Measurements from ENCODE around the gene MYO15B. TPM values are rescaled to one million over a fixed set of nuclear protein-coding genes. Genes with fewer than 3 reads are reported as not detected.
A peak's percentile ranks its signal among the peaks of the same experiment; 100 is the strongest.

The MYO15B gene
- total and polyA plus RNA-seq, 2 of the 13 experiments (the other 11 are each of a cell fraction or from before 2014, with no cell fraction given) = 2.8 to 8.1 TPM

DNA sequence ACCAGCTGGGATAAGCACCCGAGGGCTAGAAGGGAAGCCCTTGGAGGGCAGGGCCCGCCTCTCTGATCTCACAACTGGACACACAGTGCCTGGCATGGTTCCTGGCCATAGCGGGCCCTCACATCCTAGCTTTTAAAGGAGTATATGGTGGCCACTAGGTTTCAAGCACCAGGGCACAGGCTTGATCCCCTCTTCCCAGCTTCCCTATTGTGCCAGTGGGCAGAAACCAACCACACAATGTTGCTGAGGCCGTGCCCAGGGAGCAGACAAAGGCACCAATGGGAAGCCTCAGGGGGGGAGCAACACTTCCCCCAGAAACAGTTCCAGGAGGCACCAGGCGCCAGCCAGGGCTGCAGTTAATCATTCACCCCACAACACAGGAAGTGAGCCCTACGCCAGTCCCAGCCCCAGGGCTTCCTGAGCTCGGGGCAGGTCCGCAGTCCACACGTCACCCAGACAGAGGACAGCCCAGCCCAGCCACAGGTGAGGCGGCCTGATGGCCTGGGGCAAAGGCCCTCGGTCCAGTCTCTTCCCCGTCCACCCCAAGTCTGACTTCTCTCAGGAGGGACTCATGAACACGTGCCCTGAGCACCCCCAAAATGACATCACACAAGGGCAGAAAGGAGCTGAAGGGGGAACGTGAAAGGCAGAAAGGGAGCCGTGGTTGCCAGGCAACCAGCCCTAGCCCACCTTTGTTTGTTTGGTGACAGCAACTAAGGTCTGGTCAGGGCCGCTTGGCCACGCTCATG, 58.5 kb downstream of the MYO15B start (continued):
- TF ChIP-seq CC2D1A (CRISPR knock-in tag; IDR thresholded peaks at IDR 0.05) = no peak
- TF ChIP-seq, protein P1, sequence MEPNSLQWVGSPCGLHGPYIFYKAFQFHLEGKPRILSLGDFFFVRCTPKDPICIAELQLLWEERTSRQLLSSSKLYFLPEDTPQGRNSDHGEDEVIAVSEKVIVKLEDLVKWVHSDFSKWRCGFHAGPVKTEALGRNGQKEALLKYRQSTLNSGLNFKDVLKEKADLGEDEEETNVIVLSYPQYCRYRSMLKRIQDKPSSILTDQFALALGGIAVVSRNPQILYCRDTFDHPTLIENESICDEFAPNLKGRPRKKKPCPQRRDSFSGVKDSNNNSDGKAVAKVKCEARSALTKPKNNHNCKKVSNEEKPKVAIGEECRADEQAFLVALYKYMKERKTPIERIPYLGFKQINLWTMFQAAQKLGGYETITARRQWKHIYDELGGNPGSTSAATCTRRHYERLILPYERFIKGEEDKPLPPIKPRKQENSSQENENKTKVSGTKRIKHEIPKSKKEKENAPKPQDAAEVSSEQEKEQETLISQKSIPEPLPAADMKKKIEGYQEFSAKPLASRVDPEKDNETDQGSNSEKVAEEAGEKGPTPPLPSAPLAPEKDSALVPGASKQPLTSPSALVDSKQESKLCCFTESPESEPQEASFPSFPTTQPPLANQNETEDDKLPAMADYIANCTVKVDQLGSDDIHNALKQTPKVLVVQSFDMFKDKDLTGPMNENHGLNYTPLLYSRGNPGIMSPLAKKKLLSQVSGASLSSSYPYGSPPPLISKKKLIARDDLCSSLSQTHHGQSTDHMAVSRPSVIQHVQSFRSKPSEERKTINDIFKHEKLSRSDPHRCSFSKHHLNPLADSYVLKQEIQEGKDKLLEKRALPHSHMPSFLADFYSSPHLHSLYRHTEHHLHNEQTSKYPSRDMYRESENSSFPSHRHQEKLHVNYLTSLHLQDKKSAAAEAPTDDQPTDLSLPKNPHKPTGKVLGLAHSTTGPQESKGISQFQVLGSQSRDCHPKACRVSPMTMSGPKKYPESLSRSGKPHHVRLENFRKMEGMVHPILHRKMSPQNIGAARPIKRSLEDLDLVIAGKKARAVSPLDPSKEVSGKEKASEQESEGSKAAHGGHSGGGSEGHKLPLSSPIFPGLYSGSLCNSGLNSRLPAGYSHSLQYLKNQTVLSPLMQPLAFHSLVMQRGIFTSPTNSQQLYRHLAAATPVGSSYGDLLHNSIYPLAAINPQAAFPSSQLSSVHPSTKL (CRISPR knock-in tag; IDR thresholded peaks at IDR 0.05) = peak; percentile 39
- TF ChIP-seq, protein P2, sequence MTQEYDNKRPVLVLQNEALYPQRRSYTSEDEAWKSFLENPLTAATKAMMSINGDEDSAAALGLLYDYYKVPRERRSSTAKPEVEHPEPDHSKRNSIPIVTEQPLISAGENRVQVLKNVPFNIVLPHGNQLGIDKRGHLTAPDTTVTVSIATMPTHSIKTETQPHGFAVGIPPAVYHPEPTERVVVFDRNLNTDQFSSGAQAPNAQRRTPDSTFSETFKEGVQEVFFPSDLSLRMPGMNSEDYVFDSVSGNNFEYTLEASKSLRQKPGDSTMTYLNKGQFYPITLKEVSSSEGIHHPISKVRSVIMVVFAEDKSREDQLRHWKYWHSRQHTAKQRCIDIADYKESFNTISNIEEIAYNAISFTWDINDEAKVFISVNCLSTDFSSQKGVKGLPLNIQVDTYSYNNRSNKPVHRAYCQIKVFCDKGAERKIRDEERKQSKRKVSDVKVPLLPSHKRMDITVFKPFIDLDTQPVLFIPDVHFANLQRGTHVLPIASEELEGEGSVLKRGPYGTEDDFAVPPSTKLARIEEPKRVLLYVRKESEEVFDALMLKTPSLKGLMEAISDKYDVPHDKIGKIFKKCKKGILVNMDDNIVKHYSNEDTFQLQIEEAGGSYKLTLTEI (CRISPR knock-in tag; conservative IDR thresholded peaks at IDR 0.05) = no peak
- TF ChIP-seq, protein P3, sequence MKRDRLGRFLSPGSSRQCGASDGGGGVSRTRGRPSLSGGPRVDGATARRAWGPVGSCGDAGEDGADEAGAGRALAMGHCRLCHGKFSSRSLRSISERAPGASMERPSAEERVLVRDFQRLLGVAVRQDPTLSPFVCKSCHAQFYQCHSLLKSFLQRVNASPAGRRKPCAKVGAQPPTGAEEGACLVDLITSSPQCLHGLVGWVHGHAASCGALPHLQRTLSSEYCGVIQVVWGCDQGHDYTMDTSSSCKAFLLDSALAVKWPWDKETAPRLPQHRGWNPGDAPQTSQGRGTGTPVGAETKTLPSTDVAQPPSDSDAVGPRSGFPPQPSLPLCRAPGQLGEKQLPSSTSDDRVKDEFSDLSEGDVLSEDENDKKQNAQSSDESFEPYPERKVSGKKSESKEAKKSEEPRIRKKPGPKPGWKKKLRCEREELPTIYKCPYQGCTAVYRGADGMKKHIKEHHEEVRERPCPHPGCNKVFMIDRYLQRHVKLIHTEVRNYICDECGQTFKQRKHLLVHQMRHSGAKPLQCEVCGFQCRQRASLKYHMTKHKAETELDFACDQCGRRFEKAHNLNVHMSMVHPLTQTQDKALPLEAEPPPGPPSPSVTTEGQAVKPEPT (CRISPR knock-in tag; IDR thresholded peaks at IDR 0.05; ENCODE audit: low read depth) = 0 out of 2 replicates have a peak, but pooled peaks have one; percentile 79
- TF ChIP-seq GTF2F1 (IDR thresholded peaks at IDR 0.05; ENCODE audit: low read length) = no peak
- TF ChIP-seq KDM3A (CRISPR knock-in tag; IDR thresholded peaks at IDR 0.05; ENCODE audit: low read depth) = peak; percentile 78; the same call in 1 of the 2 replicates
- TF ChIP-seq RAD51 (IDR thresholded peaks at IDR 0.05; ENCODE audit: borderline replicate concordance) = no peak
- peak; percentile 74 for TF ChIP-seq DR1 (CRISPR knock-in tag; IDR thresholded peaks at IDR 0.05)
- no peak for TF ChIP-seq SYNCRIP (IDR thresholded peaks at IDR 0.05; ENCODE audit: insufficient read depth, low read depth, low read length)
- no peak for TF ChIP-seq ZNF549 (CRISPR knock-in tag; IDR thresholded peaks at IDR 0.05)
- TF ChIP-seq NFYB (CRISPR knock-in tag; IDR thresholded peaks at IDR 0.05) = peak; percentile 72
- TF ChIP-seq, protein P4, sequence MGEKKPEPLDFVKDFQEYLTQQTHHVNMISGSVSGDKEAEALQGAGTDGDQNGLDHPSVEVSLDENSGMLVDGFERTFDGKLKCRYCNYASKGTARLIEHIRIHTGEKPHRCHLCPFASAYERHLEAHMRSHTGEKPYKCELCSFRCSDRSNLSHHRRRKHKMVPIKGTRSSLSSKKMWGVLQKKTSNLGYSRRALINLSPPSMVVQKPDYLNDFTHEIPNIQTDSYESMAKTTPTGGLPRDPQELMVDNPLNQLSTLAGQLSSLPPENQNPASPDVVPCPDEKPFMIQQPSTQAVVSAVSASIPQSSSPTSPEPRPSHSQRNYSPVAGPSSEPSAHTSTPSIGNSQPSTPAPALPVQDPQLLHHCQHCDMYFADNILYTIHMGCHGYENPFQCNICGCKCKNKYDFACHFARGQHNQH (CRISPR knock-in tag; IDR thresholded peaks at IDR 0.05) = peak; percentile 88
- TF ChIP-seq, protein P5, sequence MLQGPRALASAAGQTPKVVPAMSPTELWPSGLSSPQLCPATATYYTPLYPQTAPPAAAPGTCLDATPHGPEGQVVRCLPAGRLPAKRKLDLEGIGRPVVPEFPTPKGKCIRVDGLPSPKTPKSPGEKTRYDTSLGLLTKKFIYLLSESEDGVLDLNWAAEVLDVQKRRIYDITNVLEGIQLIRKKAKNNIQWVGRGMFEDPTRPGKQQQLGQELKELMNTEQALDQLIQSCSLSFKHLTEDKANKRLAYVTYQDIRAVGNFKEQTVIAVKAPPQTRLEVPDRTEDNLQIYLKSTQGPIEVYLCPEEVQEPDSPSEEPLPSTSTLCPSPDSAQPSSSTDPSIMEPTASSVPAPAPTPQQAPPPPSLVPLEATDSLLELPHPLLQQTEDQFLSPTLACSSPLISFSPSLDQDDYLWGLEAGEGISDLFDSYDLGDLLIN (CRISPR knock-in tag; IDR thresholded peaks at IDR 0.05; ENCODE audit: borderline replicate concordance) = peak; percentile 30; the same call in 1 of the 2 replicates
- TF ChIP-seq, protein P6, sequence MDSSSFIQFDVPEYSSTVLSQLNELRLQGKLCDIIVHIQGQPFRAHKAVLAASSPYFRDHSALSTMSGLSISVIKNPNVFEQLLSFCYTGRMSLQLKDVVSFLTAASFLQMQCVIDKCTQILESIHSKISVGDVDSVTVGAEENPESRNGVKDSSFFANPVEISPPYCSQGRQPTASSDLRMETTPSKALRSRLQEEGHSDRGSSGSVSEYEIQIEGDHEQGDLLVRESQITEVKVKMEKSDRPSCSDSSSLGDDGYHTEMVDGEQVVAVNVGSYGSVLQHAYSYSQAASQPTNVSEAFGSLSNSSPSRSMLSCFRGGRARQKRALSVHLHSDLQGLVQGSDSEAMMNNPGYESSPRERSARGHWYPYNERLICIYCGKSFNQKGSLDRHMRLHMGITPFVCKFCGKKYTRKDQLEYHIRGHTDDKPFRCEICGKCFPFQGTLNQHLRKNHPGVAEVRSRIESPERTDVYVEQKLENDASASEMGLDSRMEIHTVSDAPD (CRISPR knock-in tag; IDR thresholded peaks at IDR 0.05) = no peak; the same call in 1 of the 2 replicates
- no peak for TF ChIP-seq RORA (CRISPR knock-in tag; IDR thresholded peaks at IDR 0.05)
- TF ChIP-seq RXRB (CRISPR knock-in tag; IDR thresholded peaks at IDR 0.05; ENCODE audit: borderline replicate concordance) = peak; percentile 57; the same call in 1 of the 2 replicates
- no peak for TF ChIP-seq ZFAT (CRISPR knock-in tag; conservative IDR thresholded peaks at IDR 0.05)
- TF ChIP-seq HDAC1 (CRISPR knock-in tag; IDR thresholded peaks at IDR 0.05) = peak; percentile 92

Data from HepG2 (cell line).